ENCODE data around the gene UMOD. TPM values are rescaled to one million over a fixed set of nuclear protein-coding genes. Genes with fewer than 3 reads are reported as not detected.

Gene UMOD
- total and polyA plus RNA-seq, 4 donors, result not detected

- Histone ChIP-seq H3K27me3 (ENCODE audit: control insufficient read depth in 3 of 3, insufficient read depth in 3 of 3, low read length in 2 of 3) (no peaks in the 10 kb centered on the region), H3K9ac (ENCODE audit: insufficient read depth in 1 of 2, low read length in 2 of 2) (no peak overlapping the region), H3K27ac (ENCODE audit: low read depth in 1 of 2, low read length in 1 of 2) (no peak overlapping the region), H3K4me3 (no peak overlapping the region), H3K4me1 (ENCODE audit: control insufficient read depth in 5 of 5, insufficient read depth in 5 of 5, low read length in 5 of 5) (peaks cover 0 to 14% (median 0%) of the 10 kb centered on the region in 5 donors), H3K9me3 (ENCODE audit: control insufficient read depth in 4 of 4, insufficient read depth in 3 of 4, low read length in 3 of 4) (no peaks in the 10 kb centered on the region), H3K36me3 (ENCODE audit: control insufficient read depth in 4 of 4, insufficient read depth in 4 of 4, low read length in 4 of 4) (no peaks in the 10 kb centered on the region)
- no peak for TF ChIP-seq CTCF (IDR thresholded peaks at IDR 0.05; ENCODE audit: control extremely low read depth, extremely low read depth)
- ATAC-seq (ENCODE audit: insufficient read depth, low FRiP score), result no peak
- 93 to 95% methylated on average over 2 of the region's 2 CpGs for WGBS, 2 donors
- no peak for DNase-seq
Observed at GRCh38 chr16:20395946-20396345, 43.4 kb upstream of the UMOD start.

- ATAC-seq (ENCODE audit: insufficient read depth, low FRiP score) (no peak), DNase-seq (peak; percentile 60 to 80 (median 70))
- Histone ChIP-seq H3K27me3 (ENCODE audit: control insufficient read depth in 3 of 3, insufficient read depth in 3 of 3, low read length in 2 of 3) (no peaks in the 10 kb centered on the region), H3K9me3 (ENCODE audit: control insufficient read depth in 4 of 4, insufficient read depth in 3 of 4, low read length in 3 of 4) (no peaks in the 10 kb centered on the region), H3K4me3 (no peak overlapping the region), H3K9ac (ENCODE audit: insufficient read depth in 1 of 2, low read length in 2 of 2) (no peak overlapping the region), H3K36me3 (ENCODE audit: control insufficient read depth in 4 of 4, insufficient read depth in 4 of 4, low read length in 4 of 4) (no peaks in the 10 kb centered on the region), H3K27ac (ENCODE audit: low read depth in 1 of 2, low read length in 1 of 2) (no peak overlapping the region), H3K4me1 (ENCODE audit: control insufficient read depth in 5 of 5, insufficient read depth in 5 of 5, low read length in 5 of 5) (peaks cover 0 to 14% (median 0%) of the 10 kb centered on the region in 5 donors)
- WGBS, 2 donors, result 40 to 58% methylated on average over 2 of the region's 2 CpGs
- no peak for TF ChIP-seq CTCF (IDR thresholded peaks at IDR 0.05; ENCODE audit: control extremely low read depth, extremely low read depth)
Observed at GRCh38 chr16:20393801-20394577, 41.5 kb upstream of the UMOD start.

- no peaks in the 10 kb centered on the region for H3K36me3 ChIP-seq (ENCODE audit: control insufficient read depth in 4 of 4, insufficient read depth in 4 of 4, low read length in 4 of 4)
- peaks cover 0 to under 1% (median 0%) of the 10 kb centered on the region in 4 donors for H3K9me3 ChIP-seq (ENCODE audit: control insufficient read depth in 4 of 4, insufficient read depth in 3 of 4, low read length in 3 of 4)
- H3K9ac ChIP-seq (ENCODE audit: insufficient read depth in 1 of 2, low read length in 2 of 2), result no peak overlapping the region
- H3K4me1 ChIP-seq (ENCODE audit: control insufficient read depth in 5 of 5, insufficient read depth in 5 of 5, low read length in 5 of 5), result peaks cover 0 to 17% (median 4%) of the 10 kb centered on the region in 5 donors
- TF ChIP-seq CTCF (IDR thresholded peaks at IDR 0.05; ENCODE audit: control extremely low read depth, extremely low read depth), result no peak
- no peaks in the 10 kb centered on the region for H3K27me3 ChIP-seq (ENCODE audit: control insufficient read depth in 3 of 3, insufficient read depth in 3 of 3, low read length in 2 of 3)
- H3K4me3 ChIP-seq, result no peak overlapping the region
- ATAC-seq (ENCODE audit: insufficient read depth, low FRiP score) (no peak), DNase-seq (no peak)
- 94% methylated on average over 5 of the region's 5 CpGs for WGBS, 2 donors
- H3K27ac ChIP-seq (ENCODE audit: low read depth in 1 of 2, low read length in 1 of 2), result no peak overlapping the region
Observed at GRCh38 chr16:20391045-20391444, 38.5 kb upstream of the UMOD start.

Measured in lung (tissue), 12 donors.